ENCODE results near the gene ABHD17A. TPM values are rescaled to one million over a fixed set of nuclear protein-coding genes. Genes with fewer than 3 reads are reported as not detected.

Gene ABHD17A
- total RNA-seq, 1 experiment from 2014 or later = 102 TPM

DNA sequence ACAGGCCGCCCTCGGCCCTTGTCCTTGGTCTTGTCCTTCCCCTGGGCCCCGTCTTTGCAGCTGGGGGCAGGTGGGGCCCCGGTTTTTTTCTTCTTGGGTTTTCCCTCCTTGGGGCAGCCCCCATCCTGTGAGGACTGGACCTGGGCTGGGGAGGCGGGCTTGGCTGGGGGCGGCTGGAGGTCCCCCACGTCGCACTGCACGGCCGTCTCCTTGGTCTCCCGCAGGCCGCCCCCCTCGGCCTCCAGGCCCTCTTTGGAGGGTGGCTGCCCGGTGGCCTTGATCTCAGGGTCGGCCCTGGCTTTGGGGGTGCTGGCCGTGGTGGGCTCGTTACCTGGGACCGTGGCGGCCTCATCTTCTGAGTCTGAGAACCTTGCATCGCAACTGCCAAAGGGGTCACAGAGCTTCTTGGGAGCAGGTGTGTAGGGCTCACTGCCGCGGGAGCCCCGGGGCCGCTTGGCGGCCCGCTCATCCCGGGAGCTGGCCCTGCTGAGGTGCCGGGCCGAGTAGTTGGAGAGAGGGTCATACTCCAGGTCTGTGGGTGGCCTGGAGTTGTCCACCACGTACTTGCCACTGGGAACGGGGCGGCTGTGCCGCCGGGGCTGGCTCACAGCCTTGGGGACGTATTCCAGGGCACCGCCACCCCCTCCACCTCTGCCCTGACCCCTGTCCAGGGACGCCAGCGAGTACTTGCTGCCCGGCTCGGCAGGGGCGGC is 57.6 kb downstream of the ABHD17A start:
- no peak overlapping the region for H3K4me3 ChIP-seq (ENCODE audit: low read length)
- no peaks in the 10 kb centered on the region for H3K27me3 ChIP-seq (ENCODE audit: low read length)
- H3K9me3 ChIP-seq (ENCODE audit: low read length) = no peaks in the 10 kb centered on the region
- POLR2A ChIA-PET (ENCODE audit: unreplicated experiment) = no interaction called here
- no peaks in the 10 kb centered on the region for H3K9me2 ChIP-seq (replicated peaks; ENCODE audit: low read length)
- H3K79me2 ChIP-seq (ENCODE audit: low read length) = peaks cover 5% of the 10 kb centered on the region; the same call in 1 of the 2 replicates
- no peak overlapping the region for H3K4me2 ChIP-seq (ENCODE audit: low read length)
- CTCF ChIA-PET = no interaction called here
- intact Hi-C loops (cut with micrococcal nuclease) = no loop called here
- H4K20me1 ChIP-seq (ENCODE audit: low read length) = no peaks in the 10 kb centered on the region
- no peaks in the 10 kb centered on the region; the same call in 1 of the 2 replicates for H3K36me3 ChIP-seq (ENCODE audit: low read depth, low read length)
- H3F3A ChIP-seq (ENCODE audit: low read length, unreplicated experiment) = no peaks in the 10 kb centered on the region
- ATAC-seq = no peak
- no peaks in the 10 kb centered on the region for H3K4me1 ChIP-seq (ENCODE audit: insufficient read depth, low read length)
- TF ChIP-seq EZH2 (IDR thresholded peaks at IDR 0.05; ENCODE audit: low read length, unreplicated experiment) (no peak), EZH2phosphoT487 (IDR thresholded peaks at IDR 0.05; ENCODE audit: borderline replicate concordance, low read length) (no peak), CTCF (conservative IDR thresholded peaks at IDR 0.05; ENCODE audit: low read depth, low read length) (no peak)
- no peak overlapping the region for H2AFZ ChIP-seq (ENCODE audit: low read length)
- no peak for DNase-seq
- BruUV-seq (replicated peaks) = no TSS peak
- H3K27ac ChIP-seq (ENCODE audit: low read length) = no peak overlapping the region
- no peak overlapping the region for H3K9ac ChIP-seq (ENCODE audit: low read length)

Other genes starting within 250 kb of the ABHD17A start
- 147 and 196 TPM in 2 replicates for gene TCF3, start 232.9 kb downstream of the ABHD17A start, total RNA-seq (2014; rRNA removed)
- 1.4 and 2.0 TPM in 2 replicates for gene ONECUT3, start 132.0 kb downstream of the ABHD17A start, total RNA-seq (2014; rRNA removed)
- gene ATP8B3, start 73.2 kb downstream of the ABHD17A start, total RNA-seq (2014; rRNA removed) = 3.9 and 4.2 TPM in 2 replicates
- 21.4 and 24.3 TPM in 2 replicates for gene REXO1, start 37.0 kb downstream of the ABHD17A start, total RNA-seq (2014; rRNA removed)
- gene KLF16, start 21.9 kb downstream of the ABHD17A start, total RNA-seq (2014; rRNA removed) = 15.1 and 20.9 TPM in 2 replicates
- gene ADAT3, start 19.9 kb upstream of the ABHD17A start, total RNA-seq (2014; rRNA removed) = 8.4 and 10.3 TPM in 2 replicates
- 61.5 and 73.7 TPM in 2 replicates for gene SCAMP4, start 19.9 kb upstream of the ABHD17A start, total RNA-seq (2014; rRNA removed)
- gene CSNK1G2, start 55.7 kb upstream of the ABHD17A start, total RNA-seq (2014; rRNA removed) = 83.6 and 106 TPM in 2 replicates
- gene BTBD2, start 130.2 kb upstream of the ABHD17A start, total RNA-seq (2014; rRNA removed) = 72.0 and 94.0 TPM in 2 replicates
- 95.4 and 96.8 TPM in 2 replicates for gene MKNK2, start 165.7 kb upstream of the ABHD17A start, total RNA-seq (2014; rRNA removed)
- 15.1 and 24.8 TPM in 2 replicates for gene MOB3A, start 210.8 kb upstream of the ABHD17A start, total RNA-seq (2014; rRNA removed)
- 1.0 and 3.6 TPM in 2 replicates for gene IZUMO4, start 211.4 kb upstream of the ABHD17A start, total RNA-seq (2014; rRNA removed)

Measured in PC-3 (cell line).